Kidney epithelial cell (primary cell): Measurements from ENCODE around the gene SNAI1. TPM values are rescaled to one million over a fixed set of nuclear protein-coding genes. Genes with fewer than 3 reads are reported as not detected.
"Not testable (repeated sequence)": the region's sequence is repeated elsewhere in the genome, so short reads cannot be mapped to it uniquely, and the experiment has no call there.

Source experiments
- DNase-seq: peaks from one replicate; pipeline ENCODE4 v3.0.0-alpha.2; 2010; ENCODE audit warnings: low read depth
- H3K27me3 ChIP-seq: 2 replicates; pipeline ENCODE4 v1.6.0; 2011; ENCODE audit warnings: low read length; ENCODE audit not compliant: control insufficient read depth, insufficient read depth
- H3K36me3 ChIP-seq: 2 replicates; pipeline ENCODE4 v1.5.1; 2011; ENCODE audit warnings: low read length; ENCODE audit not compliant: control insufficient read depth, insufficient read depth
- H3K4me3 ChIP-seq: 2 replicates; pipeline ENCODE4 v1.5.1; 2011; ENCODE audit warnings: low read depth, mild to moderate bottlenecking, control low read depth, low read length
- total RNA-seq: library from RNA; depleted of rRNA; stranded (reverse); fragments of >200 nt; gene quantifications from 2 replicates; pipeline ENCODE4 v1.2.3, GENCODE V29; 2015
- TF ChIP-seq, protein P1 (sequence below): IDR thresholded peaks from 2 replicates; pipeline ENCODE4 v1.5.1; 2011; ENCODE audit warnings: mild to moderate bottlenecking, moderate library complexity, low read length, control low read depth, inconsistent platforms; ENCODE audit not compliant: insufficient read depth, poor library complexity, severe bottlenecking

Gene SNAI1
- total RNA-seq, 1 donor from 2014 or later = not detected

DNA sequence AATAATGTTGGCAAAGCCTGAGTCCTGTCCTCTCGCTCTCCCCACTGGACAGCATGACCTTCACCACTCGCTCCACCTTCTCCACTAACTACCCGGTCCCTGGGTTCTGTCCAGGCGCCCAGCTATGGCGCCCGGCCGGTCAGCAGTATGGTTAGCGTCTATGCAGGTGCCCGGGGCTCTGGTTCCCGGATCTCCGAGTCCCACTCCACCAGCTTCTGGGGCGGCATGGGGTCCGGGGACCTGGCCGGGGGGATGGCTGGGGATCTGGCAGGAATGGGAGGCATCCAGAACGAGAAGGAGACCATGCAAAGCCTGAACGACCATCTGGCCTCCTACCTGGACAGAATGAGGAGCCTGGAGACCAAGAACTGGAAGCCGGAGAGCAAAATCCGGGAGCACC, 26.1 kb upstream of the SNAI1 start:
- DNase-seq = no peak
- Histone ChIP-seq H3K36me3 (no peaks in the 10 kb centered on the region), H3K4me3 (no peak overlapping the region), H3K27me3 (no peaks in the 10 kb centered on the region)
- TF ChIP-seq, protein P1, sequence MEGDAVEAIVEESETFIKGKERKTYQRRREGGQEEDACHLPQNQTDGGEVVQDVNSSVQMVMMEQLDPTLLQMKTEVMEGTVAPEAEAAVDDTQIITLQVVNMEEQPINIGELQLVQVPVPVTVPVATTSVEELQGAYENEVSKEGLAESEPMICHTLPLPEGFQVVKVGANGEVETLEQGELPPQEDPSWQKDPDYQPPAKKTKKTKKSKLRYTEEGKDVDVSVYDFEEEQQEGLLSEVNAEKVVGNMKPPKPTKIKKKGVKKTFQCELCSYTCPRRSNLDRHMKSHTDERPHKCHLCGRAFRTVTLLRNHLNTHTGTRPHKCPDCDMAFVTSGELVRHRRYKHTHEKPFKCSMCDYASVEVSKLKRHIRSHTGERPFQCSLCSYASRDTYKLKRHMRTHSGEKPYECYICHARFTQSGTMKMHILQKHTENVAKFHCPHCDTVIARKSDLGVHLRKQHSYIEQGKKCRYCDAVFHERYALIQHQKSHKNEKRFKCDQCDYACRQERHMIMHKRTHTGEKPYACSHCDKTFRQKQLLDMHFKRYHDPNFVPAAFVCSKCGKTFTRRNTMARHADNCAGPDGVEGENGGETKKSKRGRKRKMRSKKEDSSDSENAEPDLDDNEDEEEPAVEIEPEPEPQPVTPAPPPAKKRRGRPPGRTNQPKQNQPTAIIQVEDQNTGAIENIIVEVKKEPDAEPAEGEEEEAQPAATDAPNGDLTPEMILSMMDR = no peak

DNA sequence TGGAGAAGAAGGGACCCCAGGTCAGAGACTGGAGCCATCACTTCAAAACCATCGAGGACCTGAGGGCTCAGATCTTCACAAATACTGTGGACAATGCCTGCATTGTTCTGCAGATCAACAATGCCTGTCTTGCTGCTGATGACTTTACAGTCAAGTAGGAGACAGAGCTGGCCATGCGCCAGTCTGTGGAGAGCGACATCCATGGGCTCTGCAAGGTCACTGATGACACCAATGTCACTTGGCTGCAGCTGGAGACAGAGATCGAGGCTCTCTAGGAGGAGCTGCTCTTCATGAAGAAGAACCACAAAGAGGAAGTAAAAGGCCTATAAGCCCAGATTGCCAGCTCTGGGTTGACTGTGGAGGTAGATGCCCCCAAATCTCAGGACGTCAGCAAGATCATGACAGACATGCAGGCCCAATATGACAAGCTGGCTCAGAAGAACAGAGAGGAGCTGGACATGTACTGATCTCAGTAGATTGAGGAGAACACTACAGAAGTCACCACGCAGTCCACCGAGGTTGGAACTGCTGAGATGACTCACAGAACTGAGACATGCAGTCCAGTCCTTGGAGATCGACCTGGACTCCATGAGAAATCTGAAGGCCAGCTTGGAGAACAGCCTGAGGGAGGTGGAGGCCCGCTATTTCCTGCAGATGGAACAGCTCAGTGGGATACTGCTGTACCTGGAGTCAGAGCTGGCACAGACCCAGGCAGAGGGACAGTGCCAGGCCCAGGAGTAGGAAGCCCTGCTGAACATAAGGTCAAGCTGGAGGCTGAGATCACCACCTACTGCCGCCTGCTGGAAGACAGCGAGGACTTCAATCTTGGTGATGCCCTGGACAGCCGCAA, 25.5 kb upstream of the SNAI1 start:
- DNase-seq, H3K36me3 ChIP-seq, H3K27me3 ChIP-seq, H3K4me3 ChIP-seq: not testable (repeated sequence)

DNA sequence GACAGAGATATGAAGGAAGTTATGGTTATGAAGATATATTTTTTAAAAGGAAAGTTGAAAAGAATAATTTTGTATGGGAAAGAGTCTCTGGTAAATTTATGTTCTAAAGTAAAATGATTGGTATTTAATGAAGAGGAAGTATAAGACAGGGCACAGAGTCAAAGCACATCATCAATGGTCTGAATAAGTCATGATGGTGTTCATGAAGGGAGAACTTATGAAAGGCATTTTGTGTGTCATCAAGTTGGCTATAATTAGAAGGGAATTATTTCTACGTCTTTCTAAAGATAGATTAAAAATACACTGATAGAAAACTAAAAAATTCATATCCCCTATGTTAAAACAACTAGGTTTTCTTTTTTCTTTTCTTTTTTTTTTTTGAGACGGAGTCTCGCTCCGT, 21.4 kb upstream of the SNAI1 start:
- no peak for DNase-seq

DNA sequence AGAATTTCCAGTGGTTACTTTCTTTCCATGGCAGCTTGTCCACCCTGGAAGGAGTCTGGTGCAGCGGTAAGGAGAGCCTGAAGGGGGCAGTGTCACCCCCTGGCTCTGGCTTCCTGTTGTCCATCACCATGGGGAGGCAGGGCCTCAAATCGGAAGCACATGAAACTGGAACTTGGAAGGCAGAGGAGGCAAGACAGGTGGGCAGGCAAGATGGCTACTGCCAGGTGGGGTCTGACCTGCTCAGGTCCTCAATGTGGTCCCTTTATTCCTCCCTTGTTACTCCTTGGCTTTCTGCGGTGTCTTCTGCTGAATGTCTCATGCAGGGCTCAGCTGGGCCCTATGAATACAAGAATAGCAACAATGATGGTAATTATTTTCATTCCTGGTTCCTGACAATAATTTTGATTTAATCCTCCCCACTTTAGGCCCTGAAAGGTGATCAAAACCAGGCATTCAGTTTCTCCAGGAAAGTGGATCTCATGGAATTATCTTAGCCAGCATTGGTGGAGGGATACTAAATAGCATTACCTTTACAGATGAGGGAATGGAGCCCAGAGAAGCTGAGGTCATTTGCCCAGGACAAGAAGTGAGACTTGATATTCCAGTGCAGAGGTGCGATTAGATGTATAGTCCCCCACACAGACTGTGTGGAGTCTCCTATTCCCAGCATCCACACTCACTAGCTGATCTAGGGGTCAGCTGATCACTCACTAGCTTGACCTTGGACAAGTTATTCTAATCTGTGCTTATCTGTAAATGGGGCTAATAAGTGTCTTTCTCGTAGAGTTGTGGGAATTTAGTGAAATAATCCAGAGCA, 17.6 kb upstream of the SNAI1 start:
- no peak overlapping the region for H3K4me3 ChIP-seq
- DNase-seq = no peak
- no peaks in the 10 kb centered on the region for H3K27me3 ChIP-seq
- H3K36me3 ChIP-seq = no peaks in the 10 kb centered on the region
- TF ChIP-seq, protein P1 = peak; percentile 74

More for the DNA sequence above, 21.4 kb upstream of the SNAI1 start:
- H3K27me3 ChIP-seq = no peaks in the 10 kb centered on the region
- TF ChIP-seq, protein P1 = no peak
- H3K36me3 ChIP-seq = no peaks in the 10 kb centered on the region
- H3K4me3 ChIP-seq = no peak overlapping the region

DNA sequence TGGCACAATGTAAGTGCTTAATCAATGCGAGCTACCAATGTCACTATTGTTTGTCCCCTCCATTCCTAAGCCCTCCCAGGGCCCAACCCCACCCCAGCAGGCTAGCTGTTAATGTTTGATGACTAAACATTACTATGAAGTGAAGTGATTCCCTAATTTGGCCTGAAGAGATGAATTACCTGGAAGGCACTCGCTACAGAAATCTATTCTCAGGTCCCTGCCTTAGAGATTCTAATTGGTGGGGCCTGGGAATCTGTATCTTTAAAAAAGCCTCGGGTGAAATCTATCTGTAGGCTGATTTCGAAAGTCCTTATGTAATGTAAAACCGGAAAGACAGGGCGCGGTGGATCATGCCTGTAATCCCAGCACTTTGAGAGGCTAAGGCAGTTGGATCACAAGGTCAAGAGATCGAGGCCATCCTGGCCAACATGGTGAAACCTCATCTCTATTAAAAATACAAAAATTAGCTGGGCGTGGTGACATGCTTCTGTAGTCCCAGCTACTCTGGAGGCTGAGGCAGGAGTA, 16.9 kb upstream of the SNAI1 start:
- TF ChIP-seq, protein P1 = no peak
- Histone ChIP-seq H3K4me3 (no peak overlapping the region), H3K27me3 (no peaks in the 10 kb centered on the region), H3K36me3 (no peaks in the 10 kb centered on the region)
- DNase-seq = no peak

DNA sequence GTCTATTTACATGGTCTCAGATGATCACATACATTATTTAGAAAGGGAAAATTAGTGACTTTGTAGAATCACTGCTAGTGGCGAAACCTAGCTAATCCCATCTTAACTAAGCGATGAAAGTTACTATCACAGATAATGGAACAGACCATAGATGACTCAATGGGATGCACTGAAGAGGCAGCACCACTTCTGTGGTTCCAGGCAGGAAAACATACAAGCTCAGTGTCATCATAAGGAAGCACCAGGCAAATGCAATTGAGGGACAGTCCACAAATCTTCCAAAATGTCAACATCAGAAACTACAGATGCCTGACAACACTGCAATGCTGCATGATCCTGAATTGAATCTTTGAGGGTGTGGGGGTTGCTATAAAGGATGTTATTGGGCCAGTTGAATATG, 15.9 kb upstream of the SNAI1 start:
- no peak for DNase-seq
- TF ChIP-seq, protein P1 = no peak
- Histone ChIP-seq H3K27me3 (no peaks in the 10 kb centered on the region), H3K4me3 (no peak overlapping the region), H3K36me3 (no peaks in the 10 kb centered on the region)
